HEK293 (cell line): Measurements from ENCODE around the gene XPNPEP2.

Experiments used
- CTCF ChIA-PET: fragments of 350-600 bp; formaldehyde crosslinking; extraction: SDS; loops from one replicate; lab custom pipeline; 2021; ENCODE audit warnings: antibody characterized with exemption; lab: Yijun Ruan, JAX
- POLR2A ChIA-PET: fragments of 300-600 bp; formaldehyde crosslinking; extraction: SDS; loops from one replicate; lab custom pipeline; 2020; ENCODE audit warnings: antibody characterized with exemption, inconsistent platforms; lab: Yijun Ruan, JAX
- H3K27ac ChIP-seq: fragments of 200-500 bp; sonication (Bioruptor generic); 2 replicates; pipeline ENCODE4 v1.5.1; 2014; ENCODE audit warnings: low read depth, low read length, control low read depth, inconsistent platforms; ENCODE audit errors: extremely low read depth
- H3K36me3 ChIP-seq, 2 experiments: fragments of 200-500 bp in 1 of 2; sonication (Bioruptor generic) in 1 of 2; 1 replicate in 1 of 2; 2 replicates in 1 of 2; pipeline ENCODE4 v1.5.1; 2014 to 2017; ENCODE audit warnings: inconsistent platforms in 2 of 2, low read length in 2 of 2; ENCODE audit not compliant: control insufficient read depth in 2 of 2, insufficient read depth in 1 of 2
- H3K4me1 ChIP-seq: fragments of 200-500 bp; sonication (Bioruptor generic); 2 replicates; pipeline ENCODE4 v1.5.1; 2014; ENCODE audit warnings: mild to moderate bottlenecking, low read length, inconsistent platforms; ENCODE audit not compliant: control insufficient read depth, insufficient read depth
- H3K4me3 ChIP-seq: 2 replicates; pipeline ENCODE4 v1.5.1; 2011; ENCODE audit warnings: low read depth, mild to moderate bottlenecking, control low read depth, low read length, moderate library complexity
- H3K9me3 ChIP-seq: fragments of 200-500 bp; sonication (Bioruptor generic); 2 replicates; pipeline ENCODE4 v1.5.1; 2014; ENCODE audit warnings: low read depth, low read length, inconsistent platforms; ENCODE audit not compliant: control insufficient read depth, insufficient read depth
- CTCF ChIP-seq: fragments of 450-650 bp; formaldehyde crosslinking; IDR thresholded peaks from 2 replicates; pipeline ENCODE4 v1.5.1; 2016; ENCODE audit warnings: missing biosample characterization, missing genetic modification characterization
- IKZF3 ChIP-seq: fragments of 450-650 bp; IDR thresholded peaks from 2 replicates; pipeline ENCODE4 v1.5.0; 2018; ENCODE audit warnings: missing biosample characterization, mild to moderate bottlenecking, missing genetic modification characterization, moderate library complexity
- KLF17 ChIP-seq: fragments of 450-650 bp; formaldehyde crosslinking; IDR thresholded peaks from 2 replicates; pipeline ENCODE4 v1.5.1; 2016; ENCODE audit warnings: missing biosample characterization, missing genetic modification characterization
- MYNN ChIP-seq: fragments of 450-650 bp; formaldehyde crosslinking; IDR thresholded peaks from 2 replicates; pipeline ENCODE4 v1.5.1; 2016; ENCODE audit warnings: missing biosample characterization, missing genetic modification characterization, borderline replicate concordance
- SALL2 ChIP-seq: fragments of 450-650 bp; formaldehyde crosslinking; IDR thresholded peaks from 2 replicates; pipeline ENCODE4 v1.5.0; 2017; ENCODE audit warnings: missing biosample characterization, mild to moderate bottlenecking, missing genetic modification characterization, borderline replicate concordance
- SCRT1 ChIP-seq: fragments of 450-650 bp; formaldehyde crosslinking; IDR thresholded peaks from 2 replicates; pipeline ENCODE4 v1.5.1; 2016; ENCODE audit warnings: missing biosample characterization, missing genetic modification characterization, borderline replicate concordance
- SCRT2 ChIP-seq: fragments of 450-650 bp; formaldehyde crosslinking; IDR thresholded peaks from 2 replicates; pipeline ENCODE4 v1.5.1; 2016; ENCODE audit warnings: missing biosample characterization, missing genetic modification characterization
- YY2 ChIP-seq: fragments of 450-650 bp; formaldehyde crosslinking; IDR thresholded peaks from 2 replicates; pipeline ENCODE4 v1.5.1; 2016; ENCODE audit warnings: missing biosample characterization, missing genetic modification characterization
- ZNF112 ChIP-seq: fragments of 450-650 bp; formaldehyde crosslinking; IDR thresholded peaks from 2 replicates; pipeline ENCODE4 v1.5.0; 2017; ENCODE audit warnings: missing biosample characterization, missing genetic modification characterization
- ZNF169 ChIP-seq: fragments of 450-650 bp; formaldehyde crosslinking; IDR thresholded peaks from 2 replicates; pipeline ENCODE4 v1.5.1; 2016; ENCODE audit warnings: missing biosample characterization, missing genetic modification characterization
- ZNF175 ChIP-seq: fragments of 450-650 bp; formaldehyde crosslinking; IDR thresholded peaks from 2 replicates; pipeline ENCODE4 v1.5.1; 2016; ENCODE audit warnings: missing biosample characterization, missing genetic modification characterization
- ZNF2 ChIP-seq: fragments of 450-650 bp; formaldehyde crosslinking; IDR thresholded peaks from 2 replicates; pipeline ENCODE4 v1.5.1; 2016; ENCODE audit warnings: missing biosample characterization, missing genetic modification characterization
- ZNF266 ChIP-seq: fragments of 450-650 bp; formaldehyde crosslinking; IDR thresholded peaks from 2 replicates; pipeline ENCODE4 v1.5.1; 2016; ENCODE audit warnings: missing biosample characterization, missing genetic modification characterization, low read depth
- ZNF335 ChIP-seq: fragments of 450-650 bp; formaldehyde crosslinking; conservative IDR thresholded peaks from 2 replicates; pipeline ENCODE4 v1.5.1; 2016; ENCODE audit warnings: missing biosample characterization, missing genetic modification characterization
- ZNF341 ChIP-seq: fragments of 450-650 bp; formaldehyde crosslinking; IDR thresholded peaks from 2 replicates; pipeline ENCODE4; 2016; ENCODE audit warnings: low read depth, missing biosample characterization, missing genetic modification characterization
- ZNF394 ChIP-seq: fragments of 450-650 bp; formaldehyde crosslinking; IDR thresholded peaks from 2 replicates; pipeline ENCODE4 v1.5.1; 2016; ENCODE audit warnings: missing biosample characterization, missing genetic modification characterization, mild to moderate bottlenecking, moderate library complexity, borderline replicate concordance
- ZNF423 ChIP-seq: fragments of 450-650 bp; formaldehyde crosslinking; IDR thresholded peaks from 2 replicates; pipeline ENCODE4 v1.5.1; 2016; ENCODE audit warnings: missing biosample characterization, missing genetic modification characterization
- ZNF473 ChIP-seq: fragments of 450-650 bp; formaldehyde crosslinking; IDR thresholded peaks from 2 replicates; pipeline ENCODE4 v1.5.1; 2017; ENCODE audit warnings: missing biosample characterization, missing genetic modification characterization
- ZNF544 ChIP-seq: fragments of 450-650 bp; formaldehyde crosslinking; IDR thresholded peaks from 2 replicates; pipeline ENCODE4 v1.5.0; 2017; ENCODE audit warnings: missing biosample characterization, missing genetic modification characterization
- ZNF558 ChIP-seq: fragments of 450-650 bp; formaldehyde crosslinking; IDR thresholded peaks from 2 replicates; pipeline ENCODE4 v1.5.1; 2016; ENCODE audit warnings: missing biosample characterization, missing genetic modification characterization
- ZNF561 ChIP-seq: fragments of 450-650 bp; IDR thresholded peaks from 2 replicates; pipeline ENCODE4 v1.5.1; 2018; ENCODE audit warnings: missing biosample characterization, missing genetic modification characterization, borderline replicate concordance
- ZNF580 ChIP-seq: fragments of 450-650 bp; formaldehyde crosslinking; IDR thresholded peaks from 2 replicates; pipeline ENCODE4 v1.5.1; 2016; ENCODE audit warnings: missing biosample characterization, missing genetic modification characterization
- ZNF660 ChIP-seq: fragments of 450-650 bp; IDR thresholded peaks from 2 replicates; pipeline ENCODE4 v1.5.1; 2018; ENCODE audit warnings: missing biosample characterization, mild to moderate bottlenecking, missing genetic modification characterization
- ZNF677 ChIP-seq: fragments of 450-650 bp; IDR thresholded peaks from 2 replicates; pipeline ENCODE4 v1.5.0; 2018; ENCODE audit warnings: missing biosample characterization, mild to moderate bottlenecking, missing genetic modification characterization, moderate library complexity
- ZNF776 ChIP-seq: fragments of 450-650 bp; formaldehyde crosslinking; IDR thresholded peaks from 2 replicates; pipeline ENCODE4 v1.5.0; 2017; ENCODE audit warnings: missing biosample characterization, missing genetic modification characterization, borderline replicate concordance
- ZNF837 ChIP-seq: fragments of 450-650 bp; formaldehyde crosslinking; IDR thresholded peaks from 2 replicates; pipeline ENCODE4 v1.5.1; 2016; ENCODE audit warnings: missing biosample characterization, missing genetic modification characterization
- ZNF843 ChIP-seq: fragments of 450-650 bp; formaldehyde crosslinking; IDR thresholded peaks from 2 replicates; pipeline ENCODE4 v1.5.1; 2016; ENCODE audit warnings: missing biosample characterization, missing genetic modification characterization

XPNPEP2 gene

GRCh38 chrX:129790146-129790545 lies 51.4 kb downstream of the XPNPEP2 start:
- no peaks in the 10 kb centered on the region for H3K36me3 ChIP-seq
- POLR2A ChIA-PET: no interaction called here
- TF ChIP-seq ZNF112 (tag by site-specific recombination) (peak; percentile 77), ZNF341 (tag by site-specific recombination) (no peak)
- H3K27ac ChIP-seq: no peak overlapping the region
- CTCF ChIA-PET: interaction anchor here (1.0 kb wide), 1 partner anchor 181 kb away, joined by 3 read pairs; no protein-coding TSS in a partner anchor
- H3K9me3 ChIP-seq: no peaks in the 10 kb centered on the region
- no peaks in the 10 kb centered on the region for H3K4me1 ChIP-seq
- no peak overlapping the region for H3K4me3 ChIP-seq

- no peak for TF ChIP-seq YY2 (tag by site-specific recombination)
- TF ChIP-seq ZNF837: no peak
- peak; percentile 75 for TF ChIP-seq SCRT2 (tag by site-specific recombination)
- TF ChIP-seq ZNF266: no peak
- TF ChIP-seq SCRT1 (tag by site-specific recombination): 0 out of 2 replicates have a peak, but pooled peaks have one; percentile 35
- Histone ChIP-seq H3K4me1 (no peaks in the 10 kb centered on the region), H3K27ac (no peak overlapping the region), H3K36me3 (no peaks in the 10 kb centered on the region), H3K9me3 (no peaks in the 10 kb centered on the region), H3K4me3 (no peak overlapping the region)
- ChIA-PET CTCF (interaction anchor here (1.0 kb wide), 1 partner anchor 182 kb away, joined by 3 read pairs; no protein-coding TSS in a partner anchor), POLR2A (no interaction called here)
Observed at GRCh38 chrX:129790808-129791207, 52.0 kb downstream of the XPNPEP2 start.

GRCh38 chrX:129791336-129791735 lies 52.6 kb downstream of the XPNPEP2 start:
- Histone ChIP-seq H3K4me1 (no peaks in the 10 kb centered on the region), H3K9me3 (no peaks in the 10 kb centered on the region)
- CTCF ChIA-PET: no interaction called here
- no peak for TF ChIP-seq KLF17 (tag by site-specific recombination)
- TF ChIP-seq YY2 (tag by site-specific recombination): no peak
- TF ChIP-seq, all 188 proteins: peak for 0
- Histone ChIP-seq H3K27ac (no peak overlapping the region), H3K4me3 (no peak overlapping the region), H3K36me3 (no peaks in the 10 kb centered on the region)
- POLR2A ChIA-PET: no interaction called here

GRCh38 chrX:129791961-129792570 lies 53.3 kb downstream of the XPNPEP2 start:
- POLR2A ChIA-PET: no interaction called here
- TF ChIP-seq ZNF423 (tag by site-specific recombination) (no peak), ZNF473 (tag by site-specific recombination) (no peak), ZNF544 (tag by site-specific recombination) (no peak), IKZF3 (tag by site-specific recombination) (no peak), ZNF843 (tag by site-specific recombination) (no peak), ZNF169 (tag by site-specific recombination) (no peak), ZNF394 (tag by site-specific recombination) (no peak), ZNF580 (no peak), MYNN (tag by site-specific recombination) (no peak), SALL2 (no peak), ZNF335 (no peak), ZNF266 (no peak), CTCF (tag by site-specific recombination) (no peak), ZNF175 (tag by site-specific recombination) (no peak), ZNF2 (tag by site-specific recombination) (no peak), ZNF660 (tag by site-specific recombination) (no peak), ZNF776 (tag by site-specific recombination) (no peak), ZNF558 (tag by site-specific recombination) (no peak), ZNF561 (no peak), ZNF677 (tag by site-specific recombination) (no peak)
- Histone ChIP-seq H3K27ac (no peak overlapping the region), H3K9me3 (no peaks in the 10 kb centered on the region), H3K4me3 (no peak overlapping the region), H3K4me1 (no peaks in the 10 kb centered on the region), H3K36me3 (no peaks in the 10 kb centered on the region)
- CTCF ChIA-PET: interaction anchor here (0.6 to 0.7 kb wide), 2 partner anchors 10 to 1125 kb away, joined by 3 read pairs; no protein-coding TSS in a partner anchor
